GM23248 (cell line): ENCODE measurements around the gene CCDC8.

Source experiments
- EZH2 ChIP-seq: fragments of 200-600 bp; sonication (generic); IDR thresholded peaks from 2 replicates; pipeline ENCODE4 v1.6.1; 2018; ENCODE audit warnings: antibody characterized with exemption, mild to moderate bottlenecking; ENCODE audit not compliant: insufficient read depth, poor library complexity, severe bottlenecking
- EZH2phosphoT487 ChIP-seq: fragments of 200-600 bp; sonication (generic); IDR thresholded peaks from 2 replicates; pipeline ENCODE4 v1.6.1; 2018; ENCODE audit warnings: antibody characterized with exemption, moderate library complexity, mild to moderate bottlenecking, low read depth; ENCODE audit not compliant: insufficient read depth

GRCh38 chr19:46372901-46373490 lies 40.4 kb downstream of the CCDC8 start:
- TF ChIP-seq EZH2: no peak
- no peak for TF ChIP-seq EZH2phosphoT487
